ENCODE results near the gene LRP5.
A peak's percentile ranks its signal among the peaks of the same experiment; 100 is the strongest.

Gene LRP5

GRCh38 chr11:68467201-68467834 is 154.9 kb downstream of the LRP5 start:
- H3K4me3 ChIP-seq (ENCODE audit: severe bottlenecking): no peak overlapping the region
- no peaks in the 10 kb centered on the region for H3K27me3 ChIP-seq (ENCODE audit: insufficient read depth, poor library complexity, severe bottlenecking)
- no peaks in the 10 kb centered on the region for H3K9me3 ChIP-seq (ENCODE audit: severe bottlenecking)
- no peak for TF ChIP-seq CTCF (IDR thresholded peaks at IDR 0.05; ENCODE audit: poor library complexity, severe bottlenecking)
- H3K36me3 ChIP-seq (ENCODE audit: low read depth): peaks cover 44% of the 10 kb centered on the region
- ATAC-seq (ENCODE audit: low read depth): no peak
- no peak overlapping the region for H3K27ac ChIP-seq (ENCODE audit: poor library complexity, severe bottlenecking)
- DNase-seq (ENCODE audit: low spot score): no peak
- peaks cover 17% of the 10 kb centered on the region for H3K4me1 ChIP-seq (ENCODE audit: insufficient read depth, poor library complexity, severe bottlenecking)

GRCh38 chr11:68468217-68468828 is 155.9 kb downstream of the LRP5 start:
- Histone ChIP-seq H3K36me3 (ENCODE audit: low read depth) (peaks cover 40% of the 10 kb centered on the region), H3K4me1 (ENCODE audit: insufficient read depth, poor library complexity, severe bottlenecking) (peaks cover 17% of the 10 kb centered on the region), H3K4me3 (ENCODE audit: severe bottlenecking) (no peak overlapping the region), H3K9me3 (ENCODE audit: severe bottlenecking) (no peaks in the 10 kb centered on the region), H3K27me3 (ENCODE audit: insufficient read depth, poor library complexity, severe bottlenecking) (no peaks in the 10 kb centered on the region), H3K27ac (ENCODE audit: poor library complexity, severe bottlenecking) (no peak overlapping the region)
- peak; percentile 20; the same call in 1 of the 3 replicates for ATAC-seq (ENCODE audit: low read depth)
- TF ChIP-seq CTCF (IDR thresholded peaks at IDR 0.05; ENCODE audit: poor library complexity, severe bottlenecking): no peak
- DNase-seq (ENCODE audit: low spot score): no peak

GRCh38 chr11:68469122-68469521 is 156.7 kb downstream of the LRP5 start:
- H3K4me3 ChIP-seq (ENCODE audit: severe bottlenecking): no peak overlapping the region
- H3K27me3 ChIP-seq (ENCODE audit: insufficient read depth, poor library complexity, severe bottlenecking): no peaks in the 10 kb centered on the region
- peaks cover 17% of the 10 kb centered on the region for H3K4me1 ChIP-seq (ENCODE audit: insufficient read depth, poor library complexity, severe bottlenecking)
- H3K36me3 ChIP-seq (ENCODE audit: low read depth): peaks cover 32% of the 10 kb centered on the region
- ATAC-seq (ENCODE audit: low read depth) (no peak), DNase-seq (ENCODE audit: low spot score) (no peak)
- no peak for TF ChIP-seq CTCF (IDR thresholded peaks at IDR 0.05; ENCODE audit: poor library complexity, severe bottlenecking)
- H3K27ac ChIP-seq (ENCODE audit: poor library complexity, severe bottlenecking): no peak overlapping the region
- no peaks in the 10 kb centered on the region for H3K9me3 ChIP-seq (ENCODE audit: severe bottlenecking)

GRCh38 chr11:68469642-68470041 is 157.3 kb downstream of the LRP5 start:
- no peak for TF ChIP-seq CTCF (IDR thresholded peaks at IDR 0.05; ENCODE audit: poor library complexity, severe bottlenecking)
- H3K9me3 ChIP-seq (ENCODE audit: severe bottlenecking): no peaks in the 10 kb centered on the region
- no peak overlapping the region for H3K27ac ChIP-seq (ENCODE audit: poor library complexity, severe bottlenecking)
- peaks cover 33% of the 10 kb centered on the region for H3K36me3 ChIP-seq (ENCODE audit: low read depth)
- DNase-seq (ENCODE audit: low spot score) (no peak), ATAC-seq (ENCODE audit: low read depth) (no peak)
- no peaks in the 10 kb centered on the region for H3K27me3 ChIP-seq (ENCODE audit: insufficient read depth, poor library complexity, severe bottlenecking)
- H3K4me1 ChIP-seq (ENCODE audit: insufficient read depth, poor library complexity, severe bottlenecking): peaks cover 17% of the 10 kb centered on the region
- no peak overlapping the region for H3K4me3 ChIP-seq (ENCODE audit: severe bottlenecking)

GRCh38 chr11:68470304-68470811 is 158.0 kb downstream of the LRP5 start:
- ATAC-seq (ENCODE audit: low read depth): no peak
- no peak for TF ChIP-seq CTCF (IDR thresholded peaks at IDR 0.05; ENCODE audit: poor library complexity, severe bottlenecking)
- DNase-seq (ENCODE audit: low spot score): no peak
- Histone ChIP-seq H3K4me3 (ENCODE audit: severe bottlenecking) (no peak overlapping the region), H3K27ac (ENCODE audit: poor library complexity, severe bottlenecking) (no peak overlapping the region), H3K9me3 (ENCODE audit: severe bottlenecking) (no peaks in the 10 kb centered on the region), H3K36me3 (ENCODE audit: low read depth) (peaks cover 33% of the 10 kb centered on the region), H3K27me3 (ENCODE audit: insufficient read depth, poor library complexity, severe bottlenecking) (no peaks in the 10 kb centered on the region), H3K4me1 (ENCODE audit: insufficient read depth, poor library complexity, severe bottlenecking) (peaks cover 17% of the 10 kb centered on the region)

Data from RWPE2 (cell line).